IMR-90 (cell line): ENCODE measurements around the gene LEKR1. TPM values are rescaled to one million over a fixed set of nuclear protein-coding genes. Genes with fewer than 3 reads are reported as not detected.

Experiments
- ATAC-seq: fragments of 200-7000 bp; cut with Tn5 transposase; 2 replicates; pipeline ENCODE4 v1.9.1; 2020; ENCODE audit warnings: low read depth, mild to moderate bottlenecking, moderate library complexity
- BruUV-seq: library from RNA; stranded (reverse); fragments of 400-500 nt; replicated peaks from 2 replicates; lab custom pipeline; 2021; lab: Mats Ljungman, UMichigan
- CTCF ChIA-PET: fragments of 300-600 bp; formaldehyde crosslinking; extraction: SDS; loops from one replicate; lab custom pipeline; 2021; ENCODE audit warnings: antibody characterized with exemption; lab: Yijun Ruan, JAX
- POLR2A ChIA-PET: fragments of 300-600 bp; sonication (Branson Sonifier 250); formaldehyde crosslinking; loops from one replicate; lab custom pipeline; 2022; ENCODE audit warnings: antibody characterized with exemption; ENCODE audit not compliant: unreplicated experiment; lab: Charles Lee
- DNase-seq: peaks from one replicate; pipeline ENCODE4 v3.0.0; 2013
- H2AFZ ChIP-seq: replicated peaks from 2 replicates; pipeline ENCODE3; 2013; ENCODE audit warnings: low read length, mild to moderate bottlenecking; ENCODE audit not compliant: poor library complexity
- H2AK5ac ChIP-seq: 2 replicates; pipeline ENCODE4 v1.6.1; 2013; ENCODE audit warnings: low read depth, low read length, inconsistent platforms
- H2AK9ac ChIP-seq: replicated peaks from 2 replicates; pipeline ENCODE3; 2013; ENCODE audit warnings: mild to moderate bottlenecking, low read depth, low read length, moderate library complexity; ENCODE audit not compliant: poor library complexity
- H2BK120ac ChIP-seq: 2 replicates; pipeline ENCODE4 v1.6.1; 2013; ENCODE audit warnings: low read depth, low read length, inconsistent platforms
- H2BK15ac ChIP-seq: 3 replicates; pipeline ENCODE4 v1.6.1; 2013; ENCODE audit warnings: low read depth, low read length, inconsistent platforms
- H2BK20ac ChIP-seq: 2 replicates; pipeline ENCODE4 v1.6.1; 2013; ENCODE audit warnings: low read depth, mild to moderate bottlenecking, inconsistent platforms, low read length, moderate library complexity
- H2BK5ac ChIP-seq: 2 replicates; pipeline ENCODE4 v1.6.1; 2013; ENCODE audit warnings: mild to moderate bottlenecking, low read depth, low read length, inconsistent platforms; ENCODE audit not compliant: poor library complexity, severe bottlenecking
- H3K14ac ChIP-seq: replicated peaks from 2 replicates; pipeline ENCODE4 v1.6.1; 2013; ENCODE audit warnings: low read depth, low read length, inconsistent platforms
- H3K18ac ChIP-seq: 2 replicates; pipeline ENCODE4 v1.6.1; 2013; ENCODE audit warnings: low read depth, low read length, control low read depth
- H3K23ac ChIP-seq: 2 replicates; pipeline ENCODE4 v1.6.1; 2013; ENCODE audit warnings: low read depth, low read length, inconsistent platforms
- H3K27ac ChIP-seq: 2 replicates; pipeline ENCODE4 v1.5.1; 2013; ENCODE audit warnings: mild to moderate bottlenecking, control low read depth, low read length; ENCODE audit not compliant: insufficient read depth
- H3K27me3 ChIP-seq: 2 replicates; pipeline ENCODE4 v1.6.1; 2013; ENCODE audit warnings: low read length; ENCODE audit not compliant: control insufficient read depth, insufficient read depth
- H3K36me3 ChIP-seq: 2 replicates; pipeline ENCODE4 v1.6.1; 2013; ENCODE audit warnings: low read length, mixed read lengths; ENCODE audit not compliant: control insufficient read depth, insufficient read depth
- H3K4ac ChIP-seq: 2 replicates; pipeline ENCODE4 v1.6.1; 2013; ENCODE audit warnings: low read depth, low read length, inconsistent platforms
- H3K4me1 ChIP-seq: 2 replicates; pipeline ENCODE4 v1.6.1; 2013; ENCODE audit warnings: low read length, mixed read lengths; ENCODE audit not compliant: control insufficient read depth, insufficient read depth
- H3K4me2 ChIP-seq: 2 replicates; pipeline ENCODE4 v1.6.1; 2013; ENCODE audit warnings: low read depth, mild to moderate bottlenecking, control low read depth, low read length, moderate library complexity
- H3K4me3 ChIP-seq: 2 replicates; pipeline ENCODE4 v1.5.1; 2013; ENCODE audit warnings: low read depth, mild to moderate bottlenecking, control low read depth, low read length, moderate library complexity; ENCODE audit not compliant: insufficient read depth
- H3K56ac ChIP-seq: 2 replicates; pipeline ENCODE4 v1.6.1; 2013; ENCODE audit warnings: low read length, inconsistent platforms; ENCODE audit not compliant: insufficient read depth; ENCODE audit errors: extremely low read depth
- H3K79me1 ChIP-seq, 2 experiments: 2 replicates each; pipeline ENCODE4 v1.6.1; 2013; ENCODE audit warnings: low read length in 2 of 2, inconsistent platforms in 1 of 2, low read depth in 1 of 2
- H3K9ac ChIP-seq: 2 replicates; pipeline ENCODE4 v1.6.1; 2013; ENCODE audit warnings: low read depth, low read length, control low read depth
- H3K9me1 ChIP-seq: 2 replicates; pipeline ENCODE4 v1.6.1; 2013; ENCODE audit warnings: low read length, inconsistent platforms; ENCODE audit not compliant: insufficient read depth
- H3K9me3 ChIP-seq: 2 replicates; pipeline ENCODE4 v1.6.1; 2013; ENCODE audit warnings: low read length; ENCODE audit not compliant: control insufficient read depth, insufficient read depth
- H4K20me1 ChIP-seq: 2 replicates; pipeline ENCODE4 v1.6.1; 2013; ENCODE audit warnings: low read length, inconsistent platforms; ENCODE audit not compliant: insufficient read depth
- H4K5ac ChIP-seq: 2 replicates; pipeline ENCODE4 v1.6.1; 2013; ENCODE audit warnings: mild to moderate bottlenecking, low read depth, low read length, control low read depth
- H4K8ac ChIP-seq, 2 experiments: 2 replicates each; pipeline ENCODE4 v1.6.1; 2013; ENCODE audit warnings: low read depth in 2 of 2, low read length in 2 of 2, control low read depth in 1 of 2, inconsistent platforms in 1 of 2
- H4K91ac ChIP-seq: 2 replicates; pipeline ENCODE4 v1.6.1; 2013; ENCODE audit warnings: low read depth, low read length, inconsistent platforms; ENCODE audit not compliant: insufficient read depth
- CEBPB ChIP-seq: IDR thresholded peaks from 2 replicates; pipeline ENCODE4 v1.6.1; 2012; ENCODE audit warnings: low read depth, low read length, improper control_type of control experiment
- CTCF ChIP-seq: conservative IDR thresholded peaks from 2 replicates; pipeline ENCODE4 v1.5.1; 2012; ENCODE audit warnings: mild to moderate bottlenecking, low read depth, low read length, improper control_type of control experiment
- ELK1 ChIP-seq: fragments of 150-350 bp; IDR thresholded peaks from 2 replicates; pipeline ENCODE4 v1.6.1; 2016; ENCODE audit warnings: low read depth, mild to moderate bottlenecking, low read length, moderate library complexity, borderline replicate concordance
- MAZ ChIP-seq: IDR thresholded peaks from 2 replicates; pipeline ENCODE4 v1.6.1; 2012; ENCODE audit warnings: low read depth, mild to moderate bottlenecking, low read length, improper control_type of control experiment, moderate library complexity, borderline replicate concordance
- NFE2L2 ChIP-seq: fragments of 150-350 bp; IDR thresholded peaks from 2 replicates; pipeline ENCODE4 v1.6.1; 2016; ENCODE audit warnings: low read depth, mild to moderate bottlenecking, low read length
- RCOR1 ChIP-seq: IDR thresholded peaks from 2 replicates; pipeline ENCODE4 v1.6.1; 2012; ENCODE audit warnings: mild to moderate bottlenecking, low read length, improper control_type of control experiment; ENCODE audit not compliant: insufficient replicate concordance
- RFX5 ChIP-seq: IDR thresholded peaks from 2 replicates; pipeline ENCODE4 v1.8.0; 2012; ENCODE audit warnings: low read depth, mild to moderate bottlenecking, low read length, moderate library complexity
- USF2 ChIP-seq: fragments of 150-350 bp; IDR thresholded peaks from 2 replicates; pipeline ENCODE4 v1.6.1; 2017; ENCODE audit warnings: mild to moderate bottlenecking, antibody characterized with exemption, low read length, low read depth
- WGBS, 2 experiments: methylation state at CpG; one replicate each; pipeline versions ENCODE4 v1.1.5 to v1.1.7; 2013; ENCODE audit warnings: missing lambda C conversion rate in 2 of 2; ENCODE audit not compliant: insufficient read length in 1 of 2; ENCODE audit errors: extremely low coverage in 2 of 2; 5-methylcytosine and 5-hydroxymethylcytosine counted together
- dilution Hi-C: fragments of 300-500 bp; cut with HindIII; formaldehyde crosslinking; loops from one replicate; pipeline ENCODE4 v1.14.3; 2018; ENCODE audit warnings: low sequenced_read_pairs; ENCODE audit not compliant: unreplicated experiment
- in situ Hi-C: fragments of 300-500 bp; cut with MboI; formaldehyde crosslinking; loops from 3 replicates; pipeline ENCODE4 v1.14.3; 2019; ENCODE audit warnings: low sequenced_read_pairs, inconsistent platforms, mixed read lengths
- intact Hi-C: fragments of 100-400 bp; cut with micrococcal nuclease; formaldehyde crosslinking; loops from 2 replicates; pipeline ENCODE4 v1.10.0; 2022
- polyA plus RNA-seq, 3 experiments: library from polyadenylated mRNA; depleted of rRNA; stranded (reverse); fragments of >200 nt; gene quantifications; 2 replicates each; pipeline ENCODE4 v1.2.3, GENCODE V29; 2012; ENCODE audit warnings: low replicate concordance in 1 of 3
- total RNA-seq: library from RNA; depleted of rRNA; stranded (reverse); fragments of >200 nt; gene quantifications from 2 replicates; pipeline ENCODE4 v1.2.3, GENCODE V29; 2012

The LEKR1 gene
- total and polyA plus RNA-seq, 2 of the 4 experiments (the other 2 are of a cell fraction) = 0.19 to 0.36 TPM

GRCh38 chr3:157069406-157069805 lies 243.3 kb downstream of the LEKR1 start:
- no peak overlapping the region for H2BK20ac ChIP-seq
- BruUV-seq = no TSS peak
- in situ Hi-C loops (no loop called here), intact Hi-C loops (no loop called here), dilution Hi-C loops (no loop called here)
- H3K9me3 ChIP-seq = no peaks in the 10 kb centered on the region
- no peak overlapping the region for H2AK5ac ChIP-seq
- WGBS, 2 experiments = no CpG with 5 or more reads among the region's 4 CpGs
- H3K27me3 ChIP-seq = no peaks in the 10 kb centered on the region
- H3K14ac ChIP-seq = no peak overlapping the region
- no peak overlapping the region for H3K56ac ChIP-seq
- H4K20me1 ChIP-seq = no peaks in the 10 kb centered on the region
- DNase-seq (no peak), ATAC-seq (no peak)
- no peaks in the 10 kb centered on the region for H3K79me1 ChIP-seq
- H3K4me3 ChIP-seq = no peak overlapping the region
- POLR2A ChIA-PET = no interaction called here
- no peak overlapping the region for H3K18ac ChIP-seq
- H2AK9ac ChIP-seq = no peak overlapping the region
- no peak overlapping the region for H3K9ac ChIP-seq
- CTCF ChIA-PET = no interaction called here
- H3K9me1 ChIP-seq = peaks cover 13% of the 10 kb centered on the region; the same call in 1 of the 2 replicates
- no peak overlapping the region; the same call in 2 of the 3 replicates for H2BK15ac ChIP-seq
- no peak for TF ChIP-seq CEBPB
- TF ChIP-seq CTCF = no peak
- TF ChIP-seq MAZ = no peak
- TF ChIP-seq USF2 = no peak
- TF ChIP-seq RFX5 = no peak
- TF ChIP-seq NFE2L2 = no peak
- no peak for TF ChIP-seq RCOR1
- no peak for TF ChIP-seq ELK1
- no peak overlapping the region for H4K8ac ChIP-seq
- no peak overlapping the region for H3K27ac ChIP-seq
- no peak overlapping the region for H4K5ac ChIP-seq
- H4K91ac ChIP-seq = no peak overlapping the region
- no peak overlapping the region for H3K4ac ChIP-seq
- no peak overlapping the region for H3K23ac ChIP-seq
- H3K4me2 ChIP-seq = no peak overlapping the region
- peaks cover 12% of the 10 kb centered on the region for H3K4me1 ChIP-seq
- no peak overlapping the region for H2AFZ ChIP-seq
- H3K36me3 ChIP-seq = no peaks in the 10 kb centered on the region
- no peak overlapping the region for H2BK5ac ChIP-seq
- no peak overlapping the region for H2BK120ac ChIP-seq
